Measurements from ENCODE around the gene HEY2. TPM values are rescaled to one million over a fixed set of nuclear protein-coding genes. Genes with fewer than 3 reads are reported as not detected.

Gene HEY2
- total and polyA plus RNA-seq, 4 donors = 1.0 to 2.0 (median 1.4) TPM

DNA sequence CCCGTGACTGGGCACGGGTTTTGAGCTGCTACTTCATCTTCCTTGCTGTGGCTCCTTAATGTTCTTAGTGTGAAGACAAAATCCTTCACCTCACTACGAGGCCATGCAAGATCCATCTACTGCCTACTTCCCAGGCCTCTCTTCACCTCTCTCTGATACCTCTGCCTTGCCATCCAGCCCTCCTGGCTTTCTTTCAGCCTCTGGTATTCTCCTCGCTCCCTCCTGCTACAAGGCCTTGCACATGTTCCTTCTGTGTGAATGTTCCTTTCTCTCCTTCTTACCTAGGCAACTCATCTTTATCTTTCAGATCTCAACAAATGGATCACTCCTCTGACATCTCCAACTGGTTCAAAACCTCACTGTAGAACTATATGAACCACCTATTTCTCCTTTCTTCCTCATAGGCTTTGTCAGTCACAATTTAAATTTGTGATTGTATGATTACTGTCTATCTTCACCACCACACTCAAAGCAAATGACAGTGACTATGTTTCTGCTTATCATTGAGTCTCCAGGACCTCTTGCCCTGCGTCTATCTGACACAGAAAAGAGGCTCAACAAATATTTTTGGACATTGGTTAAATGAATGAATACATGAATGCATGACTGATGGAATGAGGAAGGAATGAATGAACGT, 19.8 kb downstream of the HEY2 start:
- TF ChIP-seq GABPA (IDR thresholded peaks at IDR 0.05 in 1 of 2, conservative IDR thresholded peaks at IDR 0.05 in 1 of 2) (no peak), FOXA1 (IDR thresholded peaks at IDR 0.05) (no peak), YY1 (IDR thresholded peaks at IDR 0.05) (no peak), FOXA2 (IDR thresholded peaks at IDR 0.05) (no peak), EGR1 (IDR thresholded peaks at IDR 0.05; ENCODE audit: low read depth in 2 of 2) (no peak), NR2F2 (IDR thresholded peaks at IDR 0.05) (no peak), RXRA (IDR thresholded peaks at IDR 0.05) (no peak), RAD21 (IDR thresholded peaks at IDR 0.05) (no peak), TAF1 (conservative IDR thresholded peaks at IDR 0.05) (no peak), HNF4G (IDR thresholded peaks at IDR 0.05) (no peak), JUND (IDR thresholded peaks at IDR 0.05) (no peak), SP1 (IDR thresholded peaks at IDR 0.05) (no peak), HNF4A (conservative IDR thresholded peaks at IDR 0.05) (no peak)
- TF ChIP-seq, protein P1, sequence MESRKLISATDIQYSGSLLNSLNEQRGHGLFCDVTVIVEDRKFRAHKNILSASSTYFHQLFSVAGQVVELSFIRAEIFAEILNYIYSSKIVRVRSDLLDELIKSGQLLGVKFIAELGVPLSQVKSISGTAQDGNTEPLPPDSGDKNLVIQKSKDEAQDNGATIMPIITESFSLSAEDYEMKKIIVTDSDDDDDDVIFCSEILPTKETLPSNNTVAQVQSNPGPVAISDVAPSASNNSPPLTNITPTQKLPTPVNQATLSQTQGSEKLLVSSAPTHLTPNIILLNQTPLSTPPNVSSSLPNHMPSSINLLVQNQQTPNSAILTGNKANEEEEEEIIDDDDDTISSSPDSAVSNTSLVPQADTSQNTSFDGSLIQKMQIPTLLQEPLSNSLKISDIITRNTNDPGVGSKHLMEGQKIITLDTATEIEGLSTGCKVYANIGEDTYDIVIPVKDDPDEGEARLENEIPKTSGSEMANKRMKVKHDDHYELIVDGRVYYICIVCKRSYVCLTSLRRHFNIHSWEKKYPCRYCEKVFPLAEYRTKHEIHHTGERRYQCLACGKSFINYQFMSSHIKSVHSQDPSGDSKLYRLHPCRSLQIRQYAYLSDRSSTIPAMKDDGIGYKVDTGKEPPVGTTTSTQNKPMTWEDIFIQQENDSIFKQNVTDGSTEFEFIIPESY (IDR thresholded peaks at IDR 0.05) = no peak
- TF ChIP-seq, protein P2, sequence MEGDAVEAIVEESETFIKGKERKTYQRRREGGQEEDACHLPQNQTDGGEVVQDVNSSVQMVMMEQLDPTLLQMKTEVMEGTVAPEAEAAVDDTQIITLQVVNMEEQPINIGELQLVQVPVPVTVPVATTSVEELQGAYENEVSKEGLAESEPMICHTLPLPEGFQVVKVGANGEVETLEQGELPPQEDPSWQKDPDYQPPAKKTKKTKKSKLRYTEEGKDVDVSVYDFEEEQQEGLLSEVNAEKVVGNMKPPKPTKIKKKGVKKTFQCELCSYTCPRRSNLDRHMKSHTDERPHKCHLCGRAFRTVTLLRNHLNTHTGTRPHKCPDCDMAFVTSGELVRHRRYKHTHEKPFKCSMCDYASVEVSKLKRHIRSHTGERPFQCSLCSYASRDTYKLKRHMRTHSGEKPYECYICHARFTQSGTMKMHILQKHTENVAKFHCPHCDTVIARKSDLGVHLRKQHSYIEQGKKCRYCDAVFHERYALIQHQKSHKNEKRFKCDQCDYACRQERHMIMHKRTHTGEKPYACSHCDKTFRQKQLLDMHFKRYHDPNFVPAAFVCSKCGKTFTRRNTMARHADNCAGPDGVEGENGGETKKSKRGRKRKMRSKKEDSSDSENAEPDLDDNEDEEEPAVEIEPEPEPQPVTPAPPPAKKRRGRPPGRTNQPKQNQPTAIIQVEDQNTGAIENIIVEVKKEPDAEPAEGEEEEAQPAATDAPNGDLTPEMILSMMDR (IDR thresholded peaks at IDR 0.05; ENCODE audit: low read depth, low read length, missing input control) = no peak
- TF ChIP-seq, protein P3, sequence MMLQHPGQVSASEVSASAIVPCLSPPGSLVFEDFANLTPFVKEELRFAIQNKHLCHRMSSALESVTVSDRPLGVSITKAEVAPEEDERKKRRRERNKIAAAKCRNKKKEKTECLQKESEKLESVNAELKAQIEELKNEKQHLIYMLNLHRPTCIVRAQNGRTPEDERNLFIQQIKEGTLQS (IDR thresholded peaks at IDR 0.05) = no peak
- TF ChIP-seq, protein P4, sequence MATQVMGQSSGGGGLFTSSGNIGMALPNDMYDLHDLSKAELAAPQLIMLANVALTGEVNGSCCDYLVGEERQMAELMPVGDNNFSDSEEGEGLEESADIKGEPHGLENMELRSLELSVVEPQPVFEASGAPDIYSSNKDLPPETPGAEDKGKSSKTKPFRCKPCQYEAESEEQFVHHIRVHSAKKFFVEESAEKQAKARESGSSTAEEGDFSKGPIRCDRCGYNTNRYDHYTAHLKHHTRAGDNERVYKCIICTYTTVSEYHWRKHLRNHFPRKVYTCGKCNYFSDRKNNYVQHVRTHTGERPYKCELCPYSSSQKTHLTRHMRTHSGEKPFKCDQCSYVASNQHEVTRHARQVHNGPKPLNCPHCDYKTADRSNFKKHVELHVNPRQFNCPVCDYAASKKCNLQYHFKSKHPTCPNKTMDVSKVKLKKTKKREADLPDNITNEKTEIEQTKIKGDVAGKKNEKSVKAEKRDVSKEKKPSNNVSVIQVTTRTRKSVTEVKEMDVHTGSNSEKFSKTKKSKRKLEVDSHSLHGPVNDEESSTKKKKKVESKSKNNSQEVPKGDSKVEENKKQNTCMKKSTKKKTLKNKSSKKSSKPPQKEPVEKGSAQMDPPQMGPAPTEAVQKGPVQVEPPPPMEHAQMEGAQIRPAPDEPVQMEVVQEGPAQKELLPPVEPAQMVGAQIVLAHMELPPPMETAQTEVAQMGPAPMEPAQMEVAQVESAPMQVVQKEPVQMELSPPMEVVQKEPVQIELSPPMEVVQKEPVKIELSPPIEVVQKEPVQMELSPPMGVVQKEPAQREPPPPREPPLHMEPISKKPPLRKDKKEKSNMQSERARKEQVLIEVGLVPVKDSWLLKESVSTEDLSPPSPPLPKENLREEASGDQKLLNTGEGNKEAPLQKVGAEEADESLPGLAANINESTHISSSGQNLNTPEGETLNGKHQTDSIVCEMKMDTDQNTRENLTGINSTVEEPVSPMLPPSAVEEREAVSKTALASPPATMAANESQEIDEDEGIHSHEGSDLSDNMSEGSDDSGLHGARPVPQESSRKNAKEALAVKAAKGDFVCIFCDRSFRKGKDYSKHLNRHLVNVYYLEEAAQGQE (IDR thresholded peaks at IDR 0.05) = no peak
- TF ChIP-seq, protein P5, sequence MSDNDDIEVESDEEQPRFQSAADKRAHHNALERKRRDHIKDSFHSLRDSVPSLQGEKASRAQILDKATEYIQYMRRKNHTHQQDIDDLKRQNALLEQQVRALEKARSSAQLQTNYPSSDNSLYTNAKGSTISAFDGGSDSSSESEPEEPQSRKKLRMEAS (IDR thresholded peaks at IDR 0.05) = no peak
- H3K27ac ChIP-seq (ENCODE audit: low read depth in 1 of 2, low read length in 2 of 2) = no peak overlapping the region
- no peaks in the 10 kb centered on the region for H3K36me3 ChIP-seq (ENCODE audit: control insufficient read depth in 4 of 4, insufficient read depth in 3 of 4, low read depth in 1 of 4, low read length in 3 of 4)
- H3K4me3 ChIP-seq (ENCODE audit: low read depth in 1 of 3, low read length in 3 of 3) = no peak overlapping the region
- no peak for DNase-seq (ENCODE audit: low spot score)
- no peak overlapping the region for H3K9ac ChIP-seq (ENCODE audit: low read depth in 1 of 2, low read length in 2 of 2)
- H3K9me3 ChIP-seq (ENCODE audit: control insufficient read depth in 4 of 4, low read length in 3 of 4) = no peaks in the 10 kb centered on the region
- H3K4me1 ChIP-seq (ENCODE audit: control insufficient read depth in 4 of 4, insufficient read depth in 4 of 4, low read length in 3 of 4) = no peaks in the 10 kb centered on the region
- 65% methylated on average over 6 of the region's 6 CpGs for WGBS
- no peaks in the 10 kb centered on the region for H3K27me3 ChIP-seq (ENCODE audit: control insufficient read depth in 4 of 4, insufficient read depth in 4 of 4, low read length in 3 of 4)

Data from liver (tissue), 9 donors.